Occipital lobe (tissue), 2 donors: ENCODE results near the gene SEMA3A. TPM values are rescaled to one million over a fixed set of nuclear protein-coding genes. Genes with fewer than 3 reads are reported as not detected.

Source experiments
- DNase-seq: peaks from one replicate; lab custom pipeline; 2025; lab: John Stamatoyannopoulos, UW
- total RNA-seq: library from RNA; depleted of rRNA; stranded (reverse); fragments of >200 nt; gene quantifications from one replicate; pipeline ENCODE4 v1.2.3, GENCODE V29; 2014

SEMA3A gene
- total RNA-seq, 1 donor from 2014 or later: 46.8 TPM

GRCh38 chr7:84196084-84196503 is 1.5 kb upstream of the SEMA3A start:
- peak; percentile 2 for DNase-seq

GRCh38 chr7:84195295-84196060 is 889 bp upstream of the SEMA3A start:
- DNase-seq: no peak

- DNase-seq: no peak
Measured at GRCh38 chr7:84193747-84194146, 842 bp downstream of the SEMA3A start.

GRCh38 chr7:84191842-84192241 is 2.7 kb downstream of the SEMA3A start:
- no peak for DNase-seq

- DNase-seq: no peak
Measured at GRCh38 chr7:84191261-84191660, 3.3 kb downstream of the SEMA3A start.

GRCh38 chr7:84190016-84190705 is 4.4 kb downstream of the SEMA3A start:
- DNase-seq: no peak

GRCh38 chr7:84188786-84189405 is 5.7 kb downstream of the SEMA3A start:
- DNase-seq: no peak

GRCh38 chr7:84187813-84188510 is 6.6 kb downstream of the SEMA3A start:
- no peak for DNase-seq

- no peak for DNase-seq
Measured at GRCh38 chr7:84187087-84187805, 7.3 kb downstream of the SEMA3A start.

- no peak for DNase-seq
Measured at GRCh38 chr7:84183741-84184140, 10.8 kb downstream of the SEMA3A start.

GRCh38 chr7:84182301-84182700 is 12.3 kb downstream of the SEMA3A start:
- no peak for DNase-seq

GRCh38 chr7:84181628-84182027 is 13.0 kb downstream of the SEMA3A start:
- no peak for DNase-seq

- no peak for DNase-seq
Measured at GRCh38 chr7:84177758-84178412, 16.7 kb downstream of the SEMA3A start.

GRCh38 chr7:84176716-84177115 is 17.9 kb downstream of the SEMA3A start:
- DNase-seq: no peak

- no peak for DNase-seq
Measured at GRCh38 chr7:84175461-84175860, 19.1 kb downstream of the SEMA3A start.

GRCh38 chr7:84170646-84171045 is 23.9 kb downstream of the SEMA3A start:
- DNase-seq: no peak

- DNase-seq: no peak
Measured at GRCh38 chr7:84162584-84162983, 32.0 kb downstream of the SEMA3A start.

GRCh38 chr7:84162125-84162524 is 32.5 kb downstream of the SEMA3A start:
- no peak for DNase-seq

GRCh38 chr7:84161398-84161797 is 33.2 kb downstream of the SEMA3A start:
- DNase-seq: no peak

- no peak for DNase-seq
Measured at GRCh38 chr7:84159435-84159834, 35.2 kb downstream of the SEMA3A start.

- DNase-seq: no peak
Measured at GRCh38 chr7:84157171-84157570, 37.4 kb downstream of the SEMA3A start.
